ENCODE results near the gene MTMR2.

The MTMR2 gene

DNA sequence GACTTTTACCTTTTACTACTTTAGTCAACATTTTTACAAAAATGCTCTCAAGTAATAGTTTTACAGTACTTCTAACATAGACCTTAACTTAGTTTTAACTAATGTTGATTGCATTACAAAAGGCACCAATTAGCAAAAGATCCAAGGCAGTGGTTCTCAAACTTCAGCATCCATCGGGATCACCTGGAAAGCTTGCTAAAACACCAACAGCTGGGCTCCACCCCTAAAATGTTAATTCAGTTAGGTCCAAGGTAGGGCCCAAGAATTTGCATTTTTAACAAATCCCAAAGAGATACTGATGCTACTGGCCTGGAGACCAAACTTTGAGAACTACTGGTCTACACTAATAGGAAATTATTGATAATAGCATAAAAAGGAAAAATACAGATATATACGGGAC lies 5.9 kb downstream of the MTMR2 start:
- DNase-seq (ENCODE audit: low read depth), result no peak

DNA sequence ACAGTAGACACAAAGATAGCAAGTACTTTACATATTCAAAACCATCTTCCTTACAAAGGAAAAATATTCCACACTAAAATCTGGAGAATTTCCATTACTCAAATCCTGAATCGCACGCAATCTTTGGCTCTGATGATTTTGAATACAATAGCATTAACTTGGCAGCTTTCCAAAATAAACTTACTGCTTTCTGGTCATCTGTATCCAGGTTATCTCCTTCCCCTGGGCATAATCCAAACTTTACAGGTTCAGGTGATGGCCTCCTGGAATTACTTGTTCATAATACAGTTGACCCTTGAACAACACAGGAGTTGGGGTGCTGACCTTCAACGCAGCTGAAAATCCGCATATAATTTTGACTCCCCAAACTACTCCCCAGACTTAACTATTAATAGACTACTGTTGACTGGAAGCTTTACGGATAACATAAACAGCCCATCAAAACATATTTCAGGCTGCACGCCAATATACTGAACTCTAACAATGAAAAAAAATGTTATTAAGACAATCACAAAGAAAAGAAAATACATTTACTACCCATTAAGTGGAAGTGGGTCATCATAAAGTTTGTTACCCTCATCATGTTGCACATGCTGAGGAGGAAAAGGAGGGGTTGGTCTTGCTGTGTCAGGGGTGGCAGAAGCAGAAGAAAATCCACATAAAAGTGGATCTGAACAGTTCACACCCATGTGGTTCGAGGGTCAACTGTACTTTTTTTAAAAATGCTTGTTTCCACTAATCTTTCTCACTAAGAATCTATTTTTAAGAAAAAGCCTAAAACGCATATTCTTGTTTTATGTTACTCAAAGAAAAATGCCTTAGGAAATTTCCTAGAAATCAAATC lies 6.5 kb downstream of the MTMR2 start:
- no peak for DNase-seq (ENCODE audit: low read depth)

DNA sequence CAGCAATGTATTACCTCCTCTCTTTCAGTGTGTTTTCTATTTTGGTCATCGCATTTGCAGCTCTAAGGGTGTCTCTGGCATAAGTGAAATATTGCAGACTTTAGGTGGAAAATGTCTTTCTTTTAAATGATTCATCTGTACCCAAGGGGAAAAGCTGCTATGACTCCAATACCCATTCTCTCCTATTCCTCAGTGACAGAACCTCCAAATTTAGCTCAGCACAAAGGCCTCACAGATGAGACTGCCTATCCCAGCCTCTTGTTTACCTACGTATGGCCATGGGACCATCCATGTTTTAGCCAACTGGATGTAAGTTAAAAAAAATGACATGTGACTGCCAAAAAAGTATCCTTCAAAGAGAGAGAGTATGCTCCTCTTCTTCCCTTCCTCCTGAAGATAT lies 7.9 kb downstream of the MTMR2 start:
- no peak for DNase-seq (ENCODE audit: low read depth)

DNA sequence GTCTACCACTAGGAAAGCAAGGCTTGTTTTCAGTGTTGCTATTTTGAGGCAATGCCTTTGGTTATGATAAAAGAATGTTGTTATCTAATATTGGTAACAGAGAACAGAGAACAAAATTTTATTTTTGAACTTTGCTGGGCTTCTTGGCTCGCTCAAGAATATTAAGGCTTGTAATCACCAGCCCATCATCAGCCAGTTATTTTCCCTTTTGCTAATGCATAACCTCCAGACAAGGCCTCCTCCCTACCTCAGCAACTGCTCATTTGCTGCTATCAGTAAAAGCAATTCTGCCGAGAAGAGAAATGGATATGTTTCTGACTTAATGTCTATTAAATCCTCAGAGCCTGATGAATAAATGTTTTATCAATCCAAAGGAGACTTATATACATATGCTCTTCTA lies 8.9 kb downstream of the MTMR2 start:
- DNase-seq (ENCODE audit: low read depth), result no peak

DNA sequence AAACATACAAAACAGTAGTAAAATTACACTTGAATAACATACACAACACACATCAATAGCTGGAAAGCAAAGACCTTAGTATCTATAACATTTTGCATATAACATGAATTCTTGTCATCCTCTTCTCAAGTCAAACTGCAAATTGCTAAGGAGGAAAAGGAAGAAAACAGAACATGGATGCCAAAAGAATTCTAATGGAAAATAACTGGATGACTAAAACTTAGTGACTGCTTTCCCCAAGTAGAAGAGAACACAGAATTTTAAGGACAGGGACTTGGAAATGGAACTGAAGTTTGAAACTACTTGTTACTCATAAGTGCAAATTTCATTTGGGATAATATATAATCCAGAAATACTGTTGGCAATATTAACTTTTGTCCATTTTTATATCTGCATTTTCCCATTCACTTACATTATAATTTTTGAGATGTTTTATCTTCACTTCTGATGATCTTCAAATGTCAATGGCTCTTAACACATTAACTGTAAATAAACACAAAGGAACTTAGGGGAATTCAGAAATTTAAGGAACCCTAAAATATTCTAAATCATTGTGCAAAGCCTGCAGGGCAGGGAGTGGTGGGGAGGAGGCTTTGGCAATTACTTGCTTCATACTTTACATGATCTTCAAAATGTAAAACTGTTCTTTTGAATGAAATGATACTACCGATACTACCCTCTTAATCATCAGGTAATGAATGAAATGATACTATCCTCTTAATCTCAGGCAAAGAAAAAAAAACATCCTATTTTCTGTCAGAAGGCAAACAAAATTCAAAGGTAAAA lies 9.9 kb downstream of the MTMR2 start:
- DNase-seq (ENCODE audit: low read depth), result no peak

DNA sequence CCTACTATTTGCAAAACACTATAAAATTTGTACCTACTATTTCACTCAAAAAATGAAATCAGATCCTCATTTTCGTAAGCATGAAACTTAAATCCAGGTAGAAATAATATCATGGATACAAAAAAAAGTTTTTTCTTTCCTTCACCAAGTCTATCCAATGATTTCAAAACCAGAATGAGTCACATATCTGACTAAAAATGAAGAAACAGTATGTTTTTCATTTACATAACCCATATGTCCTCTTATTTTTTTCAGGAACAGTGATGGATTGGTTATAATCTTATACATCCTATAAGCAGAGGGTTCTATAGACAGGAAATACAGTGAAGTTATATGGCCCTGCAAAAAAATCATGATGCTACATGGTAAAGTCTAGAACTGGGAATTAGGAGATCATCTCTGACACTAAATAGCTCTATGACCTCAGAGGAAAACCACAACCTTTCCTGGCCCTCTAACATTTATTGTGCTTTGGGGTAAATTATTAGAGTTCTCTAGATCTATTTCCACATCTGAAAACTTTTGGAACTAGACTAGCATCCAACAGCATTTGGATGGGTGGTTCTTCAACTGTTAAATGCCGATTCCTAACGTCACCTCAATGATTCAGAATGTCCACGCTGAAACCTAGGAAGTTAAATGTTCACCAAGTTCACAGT lies 10.9 kb downstream of the MTMR2 start:
- DNase-seq (ENCODE audit: low read depth), result no peak

DNA sequence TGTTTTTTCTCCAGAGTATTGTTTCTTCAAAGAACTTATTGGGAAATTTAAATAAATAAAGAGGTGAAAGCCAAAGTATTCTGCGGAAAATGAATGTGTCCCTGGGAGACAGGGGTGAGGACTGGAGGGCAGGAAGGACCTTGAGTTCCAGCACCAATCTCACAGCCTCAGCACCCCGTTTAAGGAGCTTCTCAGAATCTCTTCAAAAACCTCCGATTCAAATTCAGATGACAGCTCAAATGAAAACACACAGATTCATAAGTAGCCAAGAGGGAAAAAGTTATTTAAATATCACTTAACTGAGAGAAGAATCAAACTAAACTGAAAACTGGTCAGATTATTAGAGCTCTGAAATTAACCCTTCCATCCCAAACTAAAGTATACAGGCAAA lies 12.5 kb downstream of the MTMR2 start:
- DNase-seq (ENCODE audit: low read depth), result no peak

DNA sequence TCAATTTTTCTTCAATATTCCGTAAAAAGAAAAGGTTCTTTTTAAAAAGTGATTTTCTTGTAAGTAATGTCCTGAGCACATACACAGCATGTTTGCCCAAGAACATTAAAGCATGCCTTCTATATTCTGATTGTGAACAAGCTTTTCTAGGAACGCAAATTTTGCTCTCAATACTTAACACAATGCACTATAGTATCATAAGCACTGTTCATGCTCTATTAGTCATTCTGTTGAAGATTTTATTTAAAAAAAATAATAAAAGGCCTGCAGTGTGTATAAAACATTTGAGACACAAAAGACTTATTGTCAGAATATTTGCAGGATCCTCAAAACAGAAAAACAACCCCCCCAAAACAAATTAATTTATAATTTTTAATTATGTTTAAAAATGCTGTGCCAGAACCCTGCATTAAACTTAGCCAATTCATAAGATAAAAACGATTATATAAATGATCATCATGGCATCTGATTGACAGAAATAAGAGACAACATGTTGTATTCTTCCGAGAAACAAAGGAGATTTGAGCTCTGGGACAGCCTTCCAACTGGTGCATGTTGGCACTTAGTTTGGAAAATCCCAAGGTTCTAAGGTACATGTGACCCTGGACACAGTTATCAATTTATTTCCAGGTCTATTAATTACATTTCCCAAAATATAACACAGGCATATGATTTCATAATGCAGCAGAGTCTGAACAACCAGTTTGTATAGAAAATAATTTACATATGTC lies 13.1 kb downstream of the MTMR2 start:
- no peak for DNase-seq (ENCODE audit: low read depth)

DNA sequence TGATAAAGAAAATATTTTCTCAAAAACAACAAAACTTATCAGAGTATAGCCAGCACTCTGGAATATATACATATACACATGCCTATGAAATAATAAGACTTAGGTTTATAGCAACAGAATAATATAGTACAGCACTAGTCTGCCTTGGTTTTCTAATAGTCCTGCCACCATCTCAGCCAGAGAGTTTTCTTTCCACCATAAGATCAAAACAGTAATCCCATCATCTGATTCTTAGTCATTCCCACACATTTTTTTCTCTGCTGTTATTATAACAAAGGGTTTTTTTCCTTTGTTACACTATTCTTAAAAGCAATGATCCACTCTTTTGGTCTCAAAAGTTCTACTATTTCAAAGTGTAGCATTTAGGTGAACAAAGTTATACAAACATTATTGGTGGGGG lies 15.1 kb downstream of the MTMR2 start:
- no peak for DNase-seq (ENCODE audit: low read depth)

DNA sequence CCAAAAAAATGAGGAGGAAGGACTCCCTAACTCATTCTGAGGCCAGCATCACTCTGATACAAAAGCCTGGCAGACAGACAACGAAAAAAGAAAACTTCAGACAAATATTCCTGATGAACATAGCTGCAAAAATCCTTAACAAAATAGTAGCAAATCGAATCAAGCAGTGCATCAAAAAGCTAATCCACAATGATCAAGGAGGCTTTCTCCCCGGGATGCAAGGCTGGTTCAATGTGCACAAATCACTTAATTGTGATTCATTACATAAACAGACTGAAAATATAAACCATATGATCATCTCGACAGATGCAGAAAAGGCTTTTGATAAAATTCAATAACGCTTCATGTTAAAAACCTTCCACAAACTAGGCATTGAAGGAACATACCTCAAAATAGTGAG lies 16.4 kb downstream of the MTMR2 start:
- no peak for DNase-seq (ENCODE audit: low read depth)

DNA sequence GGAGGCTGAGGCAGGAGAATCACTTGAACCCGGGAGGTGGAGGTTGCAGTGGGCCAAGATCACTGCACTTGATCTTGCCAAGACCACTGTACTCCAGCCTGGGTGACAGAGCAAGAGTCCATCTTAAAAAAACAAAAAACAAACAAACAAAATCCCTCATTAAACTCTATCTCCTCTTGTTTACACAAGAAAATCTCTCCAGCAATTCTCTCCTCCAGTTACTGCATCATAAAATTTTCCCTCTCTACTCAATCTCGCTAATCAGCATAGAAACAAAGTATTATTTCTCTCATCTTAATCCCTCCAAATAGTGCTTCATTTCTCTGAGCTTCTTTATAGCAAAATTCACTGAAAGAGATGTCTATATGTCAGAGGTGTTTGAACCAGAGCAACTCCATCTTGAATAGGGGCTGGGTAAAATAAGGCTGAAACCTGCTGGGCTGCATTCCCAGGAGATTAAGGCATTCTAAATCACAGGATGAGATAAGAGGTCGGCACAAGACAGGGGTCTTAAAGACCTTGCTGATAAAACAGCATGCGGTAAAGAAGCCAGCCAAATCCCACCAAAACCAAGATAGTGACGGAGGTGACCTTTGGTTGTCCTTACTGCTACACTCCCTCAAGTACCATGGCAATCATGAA lies 19.8 kb downstream of the MTMR2 start:
- DNase-seq (ENCODE audit: low read depth), result no peak

DNA sequence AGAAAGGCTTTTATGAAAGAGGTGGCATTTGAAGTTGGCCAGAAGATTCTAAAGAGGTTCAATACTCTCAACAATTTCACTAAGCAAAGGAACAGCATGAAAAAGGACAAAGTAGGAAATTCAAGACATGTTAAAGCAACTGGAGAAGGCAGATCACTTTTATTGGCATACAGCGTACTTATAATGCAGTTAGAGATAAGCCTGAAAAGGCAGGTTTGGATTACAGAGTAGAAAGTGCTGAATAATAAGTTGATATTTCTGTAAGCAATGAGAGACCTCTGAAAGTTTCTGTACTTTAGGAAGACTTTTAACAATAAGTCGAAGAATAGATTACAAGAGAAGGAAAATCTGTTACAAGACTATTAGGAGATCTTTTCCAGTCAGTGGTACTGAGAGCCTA lies 25.1 kb downstream of the MTMR2 start:
- no peak for DNase-seq (ENCODE audit: low read depth)

DNA sequence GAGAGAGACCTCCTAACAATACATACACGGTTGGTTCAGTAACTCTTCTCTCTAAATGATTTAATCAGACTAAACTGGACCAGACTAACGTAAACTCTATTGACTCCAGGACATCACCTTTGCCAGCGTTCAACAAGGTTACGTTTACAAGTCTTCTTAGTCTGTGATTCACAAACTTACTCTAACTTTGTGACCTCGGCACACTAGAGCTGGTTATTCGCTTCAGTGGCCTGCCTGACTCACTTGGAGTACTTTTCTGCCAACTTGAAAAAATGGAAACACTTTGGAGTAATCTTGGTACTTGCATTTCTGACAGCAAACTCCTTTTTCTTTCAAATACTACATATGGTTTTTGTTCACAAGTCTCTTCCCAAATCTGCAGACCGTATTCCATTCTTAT lies 26.2 kb downstream of the MTMR2 start:
- DNase-seq (ENCODE audit: low read depth), result no peak

DNA sequence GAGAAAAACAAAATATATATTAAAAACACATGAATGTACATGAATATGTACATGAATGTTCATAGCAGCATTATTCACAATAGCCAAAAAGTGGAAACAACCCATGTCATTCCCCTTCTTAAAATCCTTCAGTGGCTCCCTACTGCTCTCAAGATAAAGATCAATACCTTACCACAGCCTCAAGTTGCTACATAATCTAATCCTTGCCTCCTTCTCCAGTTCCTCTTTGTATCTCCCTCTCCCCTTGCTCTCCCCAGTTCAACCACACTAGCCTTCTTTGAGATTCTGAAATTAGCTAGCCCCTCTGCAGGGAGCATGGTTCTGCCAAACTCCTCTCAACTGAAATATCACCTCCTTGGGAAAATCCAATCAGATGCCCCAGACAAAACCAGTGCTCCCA lies 28.1 kb downstream of the MTMR2 start:
- no peak for DNase-seq (ENCODE audit: low read depth)

DNA sequence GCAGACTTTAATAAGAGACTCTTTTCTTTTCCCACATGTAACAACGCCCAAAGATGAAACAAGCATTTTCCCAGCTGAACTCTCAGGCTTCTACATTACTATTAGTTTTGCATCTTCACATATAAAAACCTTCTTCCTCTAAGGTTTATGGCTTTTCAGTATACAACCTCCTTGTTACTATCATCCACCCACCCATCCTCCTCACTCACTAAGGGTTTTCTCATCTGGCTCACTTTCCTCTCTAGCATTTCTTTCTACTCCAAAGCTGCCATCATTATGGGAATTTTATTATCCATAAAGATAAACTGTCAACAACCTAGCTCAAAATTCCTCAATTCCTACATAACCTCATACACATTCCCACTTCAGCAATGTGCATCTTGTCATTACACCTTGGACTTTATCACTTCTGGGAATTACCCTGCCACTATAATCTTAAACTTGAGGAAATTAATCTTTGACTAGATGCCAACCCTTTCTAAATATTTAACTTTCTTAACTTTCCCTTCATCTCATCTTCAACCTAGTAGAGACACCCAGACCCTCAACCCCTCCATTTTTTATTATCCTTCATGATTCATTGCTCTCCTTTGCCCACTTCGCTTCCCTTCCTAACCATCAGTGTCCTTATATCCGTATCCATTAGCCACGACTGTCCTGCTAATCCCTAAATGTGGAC lies 30.9 kb downstream of the MTMR2 start:
- no peak for DNase-seq (ENCODE audit: low read depth)

DNA sequence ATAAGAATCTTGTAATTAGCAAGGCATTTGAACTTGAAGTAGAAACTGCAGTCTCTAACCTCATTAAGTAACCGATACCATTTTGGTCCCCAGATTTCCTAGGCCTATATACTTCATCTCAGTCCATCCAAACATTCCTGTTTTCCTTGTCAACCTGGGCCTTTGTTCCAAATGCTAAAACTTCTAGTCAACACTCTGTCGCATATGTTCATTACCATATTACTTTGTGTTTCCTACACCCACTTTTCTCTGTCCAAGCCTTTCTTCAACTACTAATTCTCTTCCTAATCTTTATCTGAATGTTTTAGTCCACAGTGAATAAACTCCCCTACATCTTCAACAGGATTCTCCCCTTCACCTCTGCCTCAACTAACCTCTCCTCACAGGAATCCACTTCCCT lies 31.4 kb downstream of the MTMR2 start:
- DNase-seq (ENCODE audit: low read depth), result no peak

DNA sequence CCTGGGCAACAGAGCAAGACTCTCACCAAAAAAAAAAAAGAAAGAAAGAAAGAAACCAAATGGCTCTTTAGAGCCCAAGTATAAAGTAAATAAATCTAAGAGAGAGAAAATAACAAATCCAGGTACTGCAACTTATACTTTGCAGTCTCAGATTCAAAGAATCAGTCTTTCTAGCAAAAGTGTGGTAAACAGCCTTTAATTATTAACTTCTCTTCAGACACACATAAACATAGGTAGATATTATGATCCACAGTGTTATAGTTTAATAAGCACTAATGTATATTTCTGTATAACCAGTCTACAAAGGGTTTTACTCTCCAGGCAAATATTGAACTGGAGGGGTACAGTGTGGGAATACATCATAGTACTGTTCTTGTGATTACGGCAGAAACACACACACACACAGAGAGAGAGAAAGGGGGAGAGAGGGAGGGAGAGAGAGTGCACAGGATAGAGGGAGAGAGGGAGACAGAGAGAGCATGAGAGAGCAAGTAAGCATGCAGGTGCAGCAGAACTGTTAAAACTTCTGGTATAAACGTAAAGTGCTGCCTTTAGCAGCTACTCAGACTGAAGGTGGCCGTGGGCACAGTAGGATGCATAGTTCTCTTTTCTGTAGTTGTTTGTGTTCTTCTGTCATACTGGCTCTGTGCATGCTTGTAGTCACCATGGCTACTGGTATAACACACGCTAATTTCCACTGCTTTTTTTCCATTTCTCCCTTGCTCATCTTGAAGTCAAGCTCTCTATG lies 32.3 kb downstream of the MTMR2 start:
- no peak for DNase-seq (ENCODE audit: low read depth)

DNA sequence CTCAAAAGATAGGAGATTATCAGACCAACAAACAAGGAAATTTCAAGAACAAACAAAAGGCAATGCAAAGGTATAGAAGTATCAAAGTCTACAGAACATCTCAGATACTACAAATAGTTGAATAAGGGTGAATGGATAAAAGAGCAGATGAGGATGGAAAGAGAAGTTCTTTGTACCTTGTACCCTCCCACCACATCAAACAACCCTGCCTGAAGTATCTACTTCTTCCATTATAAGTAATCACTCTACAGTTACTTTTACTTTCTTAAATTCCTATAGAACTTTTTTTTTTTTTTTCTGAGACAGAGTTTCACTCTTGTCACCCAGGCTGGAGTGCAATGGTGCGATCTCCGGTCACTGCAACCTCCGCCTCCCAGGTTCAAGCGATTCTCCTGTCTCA lies 35.1 kb downstream of the MTMR2 start:
- DNase-seq (ENCODE audit: low read depth), result no peak

DNA sequence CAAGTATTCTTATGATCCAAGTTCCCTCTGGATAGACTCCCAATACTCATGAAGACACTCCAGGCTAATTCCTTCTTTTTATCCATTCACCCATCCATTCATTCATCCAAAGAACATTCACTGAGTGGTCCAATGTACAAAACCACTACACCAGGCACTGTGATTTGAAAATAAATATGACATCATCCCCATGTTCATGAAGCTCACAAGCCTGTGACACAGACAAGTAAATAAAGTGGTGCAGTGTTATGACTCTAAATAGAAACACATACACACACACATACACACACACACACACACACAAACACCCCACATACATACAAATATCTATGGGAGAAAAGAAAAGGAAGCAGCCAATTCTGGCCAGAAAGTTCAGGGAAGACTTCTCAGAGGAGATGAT lies 35.5 kb downstream of the MTMR2 start:
- no peak for DNase-seq (ENCODE audit: low read depth)

DNA sequence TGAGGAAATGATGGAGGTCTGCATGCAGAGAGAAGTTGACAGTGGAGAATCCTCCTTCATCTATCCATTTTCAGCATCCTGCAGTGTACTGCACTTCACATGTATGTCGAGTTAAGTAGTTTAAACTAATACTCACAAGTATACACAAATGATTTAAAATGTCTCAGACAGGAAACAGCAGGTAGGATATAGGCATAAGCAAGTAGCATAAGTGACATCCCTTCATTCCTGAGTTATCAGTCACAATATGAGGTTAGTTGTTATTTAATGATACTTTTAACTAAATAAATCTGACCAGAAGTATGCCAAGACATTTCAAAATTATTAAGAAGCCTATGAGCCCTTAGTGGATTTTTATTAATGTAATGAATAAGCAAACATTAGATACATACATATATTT lies 37.4 kb downstream of the MTMR2 start:
- no peak for DNase-seq (ENCODE audit: low read depth)

DNA sequence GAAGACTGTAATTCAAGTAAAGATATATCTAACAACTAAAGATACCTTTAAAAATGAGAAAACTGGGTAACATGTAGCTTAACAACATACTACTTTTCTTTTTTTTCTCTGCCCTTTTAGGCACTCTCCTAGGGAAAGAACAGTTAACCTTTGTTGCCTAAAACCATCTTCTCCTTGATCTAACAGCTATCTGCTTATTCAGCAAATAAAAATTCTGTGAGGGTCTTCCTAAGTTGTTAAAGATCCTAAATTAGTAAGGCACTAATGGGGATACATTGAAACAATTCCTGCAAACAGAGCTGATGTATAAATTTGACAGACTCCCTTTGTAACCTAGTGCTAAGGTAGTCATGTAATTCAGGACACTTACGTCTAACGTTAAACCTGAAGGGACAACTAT lies 39.1 kb downstream of the MTMR2 start:
- no peak for DNase-seq (ENCODE audit: low read depth)
